HG02642 (cell line): ENCODE results near the gene TXNRD3.
"Not testable (repeated sequence)": the region's sequence is repeated elsewhere in the genome, so short reads cannot be mapped to it uniquely, and the experiment has no call there.

ENCODE experiments used
- ATAC-seq: cut with Tn5 transposase; IDR thresholded peaks from one replicate; pipeline ENCODE4 v1.9.1; 2021; ENCODE audit warnings: mild to moderate bottlenecking; ENCODE audit not compliant: unreplicated experiment, poor library complexity

Gene TXNRD3

GRCh38 chr3:126655887-126656286 lies 963 bp upstream of the TXNRD3 start:
- ATAC-seq: no peak

DNA sequence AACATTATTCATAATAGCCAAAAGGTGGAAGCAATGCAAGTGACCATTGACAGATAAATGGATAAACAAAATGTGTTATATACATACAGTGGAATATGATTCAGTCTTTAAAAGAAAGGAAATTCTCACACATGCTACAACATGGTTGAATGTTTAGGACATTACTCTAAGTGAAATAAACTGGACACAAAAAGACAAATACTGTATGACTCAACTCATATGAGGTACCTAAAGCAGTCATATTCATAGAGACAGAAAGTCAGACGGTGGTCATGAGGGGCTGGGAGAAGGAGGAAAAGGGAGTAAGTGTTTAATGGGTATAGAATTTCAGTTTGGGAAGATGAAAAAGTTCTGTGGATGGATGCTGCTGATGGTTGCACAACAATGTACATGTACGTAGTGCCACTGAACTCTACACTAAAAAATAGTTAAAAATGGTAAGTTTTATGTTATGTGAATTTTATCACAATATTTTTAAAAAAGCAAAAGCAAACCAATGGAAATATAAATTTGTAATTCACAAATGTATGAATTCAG lies 5.3 kb downstream of the TXNRD3 start:
- ATAC-seq: no peak

DNA sequence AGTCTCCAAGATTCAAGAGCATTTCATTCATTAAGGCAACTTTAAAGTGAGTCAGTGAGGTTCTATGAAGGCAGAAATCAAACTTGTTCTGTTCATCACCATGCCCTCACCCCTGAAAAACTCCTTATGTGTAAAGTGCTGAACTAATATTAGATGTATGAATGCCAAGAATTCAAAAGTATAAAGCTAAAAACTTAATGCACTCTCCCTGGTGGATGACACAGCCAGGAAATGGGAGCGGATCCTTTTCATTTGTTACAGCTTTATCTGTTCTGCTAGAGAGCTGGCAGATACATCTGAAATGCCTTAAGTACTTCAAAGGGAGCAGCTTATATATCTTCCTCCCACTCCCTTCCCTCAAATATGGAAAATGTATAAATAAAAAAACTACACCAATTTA lies 8.2 kb downstream of the TXNRD3 start:
- ATAC-seq: no peak

- ATAC-seq: no peak
Observed at GRCh38 chr3:126644615-126645014, 10.3 kb downstream of the TXNRD3 start.

GRCh38 chr3:126638790-126639189 lies 16.1 kb downstream of the TXNRD3 start:
- ATAC-seq: no peak

DNA sequence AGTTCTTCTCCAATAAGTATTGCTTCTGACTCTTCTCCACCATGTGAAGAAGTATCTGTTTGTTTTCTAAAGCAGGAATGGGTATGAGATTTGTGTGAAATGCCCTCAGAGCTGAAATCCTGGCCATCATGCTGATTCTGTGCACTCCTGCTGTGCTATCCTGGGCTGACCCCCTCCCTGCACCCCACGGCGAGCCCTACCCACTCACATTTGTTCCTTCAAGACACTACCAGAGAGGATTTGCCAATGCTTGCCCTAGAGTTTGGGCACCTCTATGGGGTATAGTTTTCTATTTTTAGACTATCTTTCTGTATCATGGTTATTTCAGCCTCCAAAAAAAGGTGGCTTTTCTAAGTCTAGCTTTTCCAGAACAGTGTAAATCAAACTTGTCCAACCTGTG lies 18.5 kb downstream of the TXNRD3 start:
- no peak for ATAC-seq

GRCh38 chr3:126634803-126635202 lies 20.1 kb downstream of the TXNRD3 start:
- ATAC-seq: no peak

DNA sequence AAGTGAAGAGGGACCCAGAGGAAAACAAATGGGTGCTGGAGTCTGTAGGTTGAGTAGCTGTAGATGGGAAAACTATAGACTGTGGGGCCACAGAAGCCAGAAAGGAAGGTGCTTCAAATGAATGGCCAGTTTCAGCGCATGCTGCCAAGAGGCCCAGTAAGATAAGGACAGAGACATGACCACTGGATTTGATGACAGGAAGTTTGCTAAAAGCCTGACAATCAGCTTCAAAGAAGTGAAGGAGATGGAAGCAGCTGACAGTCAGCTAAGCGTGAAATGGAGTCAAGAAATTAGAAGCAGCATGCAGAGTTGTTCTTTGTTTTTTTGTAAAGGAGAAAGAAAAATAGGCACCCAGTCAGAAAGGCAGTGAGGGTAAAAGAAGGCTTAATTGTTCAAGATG lies 24.9 kb downstream of the TXNRD3 start:
- ATAC-seq: no peak

DNA sequence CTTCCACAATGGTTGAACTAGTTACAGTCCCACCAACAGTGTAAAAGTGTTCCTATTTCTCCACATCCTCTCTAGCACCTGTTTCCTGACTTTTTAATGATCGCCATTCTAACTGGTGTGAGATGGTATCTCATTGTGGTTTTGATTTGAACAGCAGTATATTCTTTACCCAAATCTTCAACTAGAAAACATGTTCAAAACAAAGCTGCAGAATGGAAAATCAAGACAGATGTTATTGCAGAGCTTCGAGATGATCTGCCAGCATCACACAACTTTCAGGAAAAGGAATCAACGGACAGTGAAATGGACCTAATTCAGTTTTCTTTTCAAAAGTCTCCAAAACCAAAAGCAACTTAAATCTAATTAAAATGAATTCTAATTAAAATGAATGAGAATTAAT lies 29.2 kb downstream of the TXNRD3 start:
- not testable (repeated sequence) for ATAC-seq

- no peak for ATAC-seq
Observed at GRCh38 chr3:126622694-126623093, 32.2 kb downstream of the TXNRD3 start.

GRCh38 chr3:126621627-126622345 lies 33.1 kb downstream of the TXNRD3 start:
- no peak for ATAC-seq

DNA sequence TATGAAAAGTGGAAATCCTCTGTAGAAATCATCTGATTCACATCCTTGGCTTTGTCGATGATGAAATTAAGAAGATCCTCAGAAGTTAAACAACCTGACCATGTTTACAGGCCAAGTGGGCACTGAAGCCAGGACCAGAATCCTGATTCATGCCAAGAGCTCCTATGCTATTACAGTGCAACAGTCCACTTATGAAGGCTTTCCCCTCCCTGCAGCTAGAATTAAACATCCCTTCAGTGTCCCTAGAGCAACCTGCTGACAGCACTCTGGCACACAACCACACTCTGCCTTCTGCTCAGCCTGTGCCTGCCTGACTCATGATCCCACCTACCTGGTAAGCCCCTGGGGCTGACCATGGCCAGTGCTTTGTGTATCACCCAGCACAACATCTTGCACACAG lies 33.8 kb downstream of the TXNRD3 start:
- no peak for ATAC-seq

DNA sequence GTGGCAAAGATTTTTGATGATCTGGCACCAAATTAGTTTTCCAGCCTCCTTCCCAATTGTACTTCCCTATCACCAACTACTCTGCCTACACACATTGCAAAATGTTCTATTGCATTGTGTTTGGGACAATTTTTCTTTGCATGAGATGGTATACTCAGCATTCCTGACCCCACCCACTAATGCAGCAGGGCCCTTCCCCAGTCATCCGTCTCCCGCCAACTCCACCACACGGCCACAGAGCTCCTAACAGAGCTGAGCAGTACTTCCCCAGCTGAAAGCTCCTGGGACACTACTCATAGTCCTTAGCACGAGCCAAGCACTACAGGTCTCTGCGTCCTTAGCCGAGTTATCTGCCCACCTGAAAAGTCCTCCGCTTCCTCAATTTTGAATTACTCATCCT lies 34.2 kb downstream of the TXNRD3 start:
- no peak for ATAC-seq

DNA sequence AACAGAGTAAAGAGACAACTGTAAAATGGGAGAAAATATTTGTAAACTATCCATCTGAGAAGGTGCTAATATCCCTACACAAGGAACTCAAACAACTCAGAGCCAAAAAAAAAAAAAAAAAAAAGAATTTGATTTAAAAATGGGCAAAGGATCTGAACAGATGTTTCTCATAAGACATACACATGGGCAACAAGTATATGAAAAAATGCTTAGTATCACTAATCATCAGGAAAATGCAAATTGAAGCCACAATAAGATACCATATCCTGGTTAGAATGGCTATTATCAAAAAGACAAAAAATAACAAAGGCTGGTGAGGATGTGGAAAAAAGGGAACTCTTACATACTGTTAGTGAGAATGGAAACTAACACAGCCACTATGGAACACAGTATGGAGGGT lies 36.2 kb downstream of the TXNRD3 start:
- no peak for ATAC-seq

GRCh38 chr3:126618021-126618420 lies 36.9 kb downstream of the TXNRD3 start:
- ATAC-seq: no peak

DNA sequence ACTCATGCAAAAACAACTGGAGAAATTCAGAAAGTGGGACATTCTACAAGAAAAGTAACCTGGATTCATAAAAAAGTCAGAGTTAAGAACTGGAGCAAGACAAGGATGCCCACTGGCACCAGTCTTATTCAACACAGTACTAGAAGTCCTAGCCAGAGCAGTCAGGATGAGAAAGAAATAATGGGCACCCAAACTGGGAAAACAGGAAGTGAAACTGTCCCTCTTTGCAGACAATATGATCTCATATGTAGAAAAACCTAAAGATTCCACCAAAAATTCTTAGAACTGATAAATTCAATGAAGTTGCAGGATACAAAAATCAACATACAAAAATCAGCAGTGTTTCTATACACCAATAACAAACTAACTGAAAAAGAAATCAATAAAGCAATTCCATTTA lies 37.4 kb downstream of the TXNRD3 start:
- no peak for ATAC-seq

GRCh38 chr3:126616931-126617330 lies 38.0 kb downstream of the TXNRD3 start:
- no peak for ATAC-seq

DNA sequence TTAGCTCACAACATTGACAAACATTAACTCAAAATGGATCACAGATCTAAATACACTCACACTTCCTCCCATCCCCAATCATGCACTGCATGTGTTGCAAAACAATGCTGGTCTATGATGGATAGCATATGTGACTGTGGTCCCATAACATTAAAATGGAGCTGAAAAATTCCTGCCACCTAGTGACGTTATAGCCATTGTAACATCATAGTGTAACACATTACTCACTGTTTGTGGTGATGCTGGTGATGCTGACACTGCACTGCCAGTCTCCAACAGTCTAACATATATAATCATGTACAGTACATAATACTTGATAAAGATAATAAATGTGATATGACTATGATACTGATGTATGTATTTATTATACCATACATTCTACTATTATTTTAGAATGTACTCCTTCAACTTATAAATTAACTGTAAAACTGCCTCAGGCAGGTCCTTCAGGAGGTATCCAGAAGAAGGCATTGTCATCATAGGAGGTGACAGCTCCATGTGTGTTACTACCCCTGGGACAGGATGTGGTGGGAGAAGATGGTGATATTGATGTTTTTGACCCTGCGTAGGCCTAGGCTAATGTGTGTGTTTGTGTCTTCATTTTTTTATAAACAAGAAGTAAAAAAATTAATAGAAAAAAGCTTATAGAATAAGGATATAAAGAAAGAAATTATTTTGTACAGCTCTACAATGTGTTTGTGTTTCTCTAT lies 41.3 kb downstream of the TXNRD3 start:
- ATAC-seq: no peak

GRCh38 chr3:126612479-126613205 lies 42.3 kb downstream of the TXNRD3 start:
- no peak for ATAC-seq

DNA sequence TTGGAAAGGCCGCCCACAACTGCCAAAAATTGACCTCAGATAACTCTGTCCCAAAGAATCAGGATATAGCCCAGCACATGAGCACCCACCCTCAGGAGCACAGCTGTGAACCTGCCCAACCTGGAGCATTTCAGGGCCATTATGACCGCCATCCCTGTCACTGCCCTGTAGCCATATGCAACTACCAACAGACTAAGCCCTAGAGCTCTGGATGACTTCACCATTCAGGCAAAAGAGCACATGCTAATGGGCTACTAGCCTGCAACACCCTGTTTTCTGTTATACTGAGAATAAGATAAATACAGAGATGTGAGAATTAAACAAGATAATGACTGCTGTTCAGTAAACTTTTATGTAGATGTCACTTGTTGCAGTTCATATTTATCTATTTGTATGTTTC lies 45.0 kb downstream of the TXNRD3 start:
- ATAC-seq: no peak

- no peak for ATAC-seq
Observed at GRCh38 chr3:126607214-126607908, 47.6 kb downstream of the TXNRD3 start.
